Activated T-helper 2 cell treated with anti-CD3 and anti-CD28 coated beads, Interferon-gamma antibody, Interleukin-2, Interleukin-4, amounts not matched to agents 10 μg/mL and 5 μg/mL and 100 μg/mL, durations not matched to agents 14 hours and 24 hours and 36 hours (primary cell): Measurements from ENCODE around the gene NUP62. TPM values are rescaled to one million over a fixed set of nuclear protein-coding genes. Genes with fewer than 3 reads are reported as not detected.

Experiments
- DNase-seq: peaks from one replicate; pipeline ENCODE4 v3.0.0; 2021; ENCODE audit warnings: low spot score
- H3K27ac Mint-ChIP-seq: one replicate; pipeline ENCODE4 v1.8.0; 2021; ENCODE audit warnings: mixed read lengths
- H3K27me3 Mint-ChIP-seq: one replicate; pipeline ENCODE4 v1.8.0; 2021; ENCODE audit warnings: low read depth, mixed read lengths
- H3K36me3 Mint-ChIP-seq: one replicate; pipeline ENCODE4 v1.8.0; 2021; ENCODE audit warnings: low read depth, mixed read lengths
- H3K4me1 Mint-ChIP-seq: one replicate; pipeline ENCODE4 v1.8.0; 2021; ENCODE audit warnings: low read depth, mixed read lengths
- H3K4me3 Mint-ChIP-seq: one replicate; pipeline ENCODE4 v1.8.0; 2021; ENCODE audit warnings: low read depth, mild to moderate bottlenecking, moderate library complexity, mixed read lengths
- H3K9me3 Mint-ChIP-seq: one replicate; pipeline ENCODE4 v1.8.0; 2021; ENCODE audit warnings: mixed read lengths
- intact Hi-C: fragments of 100-400 bp; cut with micrococcal nuclease; formaldehyde crosslinking; loops from one replicate; pipeline ENCODE4 v1.15.1; 2023
- total RNA-seq: library from RNA; stranded (reverse); gene quantifications from 2 replicates; pipeline ENCODE4 v1.2.3, GENCODE V29; 2022

Gene NUP62
- total RNA-seq, 1 donor from 2014 or later = 170 TPM

- intact Hi-C loops = no loop called here
- no peak for DNase-seq
- Mint-ChIP-seq H3K4me3 (no peak overlapping the region), H3K4me1 (peaks cover 7% of the 10 kb centered on the region), H3K27ac (no peak overlapping the region), H3K9me3 (no peaks in the 10 kb centered on the region), H3K27me3 (no peaks in the 10 kb centered on the region), H3K36me3 (peaks cover 46% of the 10 kb centered on the region)
Measured at GRCh38 chr19:49887665-49888509, 41.4 kb downstream of the NUP62 start.

- Mint-ChIP-seq H3K27ac (no peak overlapping the region), H3K27me3 (no peaks in the 10 kb centered on the region), H3K4me1 (peaks cover 5% of the 10 kb centered on the region), H3K36me3 (peaks cover 53% of the 10 kb centered on the region), H3K4me3 (no peak overlapping the region), H3K9me3 (no peaks in the 10 kb centered on the region)
- intact Hi-C loops = no loop called here
- no peak for DNase-seq
Measured at GRCh38 chr19:49887037-49887664, 42.2 kb downstream of the NUP62 start.

GRCh38 chr19:49884760-49885159 is 44.5 kb downstream of the NUP62 start:
- Mint-ChIP-seq H3K4me3 (no peak overlapping the region), H3K27ac (no peak overlapping the region)
- intact Hi-C loops = no loop called here

GRCh38 chr19:49884109-49884508 is 45.2 kb downstream of the NUP62 start:
- H3K27me3 Mint-ChIP-seq = no peaks in the 10 kb centered on the region
- DNase-seq = no peak
- no peaks in the 10 kb centered on the region for H3K9me3 Mint-ChIP-seq
- intact Hi-C loops = no loop called here
- no peak overlapping the region for H3K27ac Mint-ChIP-seq
- peaks cover 67% of the 10 kb centered on the region for H3K36me3 Mint-ChIP-seq
- H3K4me3 Mint-ChIP-seq = no peak overlapping the region
- peaks cover under 1% of the 10 kb centered on the region for H3K4me1 Mint-ChIP-seq

More at GRCh38 chr19:49884760-49885159, 44.5 kb downstream of the NUP62 start:
- H3K9me3 Mint-ChIP-seq = no peaks in the 10 kb centered on the region
- peaks cover 69% of the 10 kb centered on the region for H3K36me3 Mint-ChIP-seq
- no peak for DNase-seq
- H3K4me1 Mint-ChIP-seq = peaks cover 2% of the 10 kb centered on the region
- no peaks in the 10 kb centered on the region for H3K27me3 Mint-ChIP-seq

- Mint-ChIP-seq H3K9me3 (no peaks in the 10 kb centered on the region), H3K36me3 (peaks cover 66% of the 10 kb centered on the region), H3K27ac (no peak overlapping the region), H3K27me3 (no peaks in the 10 kb centered on the region), H3K4me3 (no peak overlapping the region), H3K4me1 (peaks cover 10% of the 10 kb centered on the region)
- no peak for DNase-seq
- intact Hi-C loops = no loop called here
Measured at GRCh38 chr19:49883094-49883493, 46.2 kb downstream of the NUP62 start.

GRCh38 chr19:49882643-49883042 is 46.7 kb downstream of the NUP62 start:
- Mint-ChIP-seq H3K4me1 (peaks cover 12% of the 10 kb centered on the region), H3K27ac (no peak overlapping the region), H3K9me3 (no peaks in the 10 kb centered on the region), H3K4me3 (no peak overlapping the region), H3K36me3 (peaks cover 69% of the 10 kb centered on the region), H3K27me3 (no peaks in the 10 kb centered on the region)
- no peak for DNase-seq
- intact Hi-C loops = no loop called here

- no peak overlapping the region for H3K4me3 Mint-ChIP-seq
- H3K36me3 Mint-ChIP-seq = peaks cover 69% of the 10 kb centered on the region
- DNase-seq = no peak
- H3K27me3 Mint-ChIP-seq = no peaks in the 10 kb centered on the region
- intact Hi-C loops = no loop called here
- peaks cover 12% of the 10 kb centered on the region for H3K4me1 Mint-ChIP-seq
- no peaks in the 10 kb centered on the region for H3K9me3 Mint-ChIP-seq
- H3K27ac Mint-ChIP-seq = no peak overlapping the region
Measured at GRCh38 chr19:49881672-49882394, 47.5 kb downstream of the NUP62 start.

- no peaks in the 10 kb centered on the region for H3K27me3 Mint-ChIP-seq
- H3K36me3 Mint-ChIP-seq = peaks cover 65% of the 10 kb centered on the region
- intact Hi-C loops = no loop called here
- H3K9me3 Mint-ChIP-seq = no peaks in the 10 kb centered on the region
- peaks cover 12% of the 10 kb centered on the region for H3K4me1 Mint-ChIP-seq
- no peak overlapping the region for H3K4me3 Mint-ChIP-seq
- no peak overlapping the region for H3K27ac Mint-ChIP-seq
- DNase-seq = no peak
Measured at GRCh38 chr19:49881186-49881585, 48.1 kb downstream of the NUP62 start.

GRCh38 chr19:49880162-49880869 is 49.0 kb downstream of the NUP62 start:
- Mint-ChIP-seq H3K27me3 (no peaks in the 10 kb centered on the region), H3K9me3 (no peaks in the 10 kb centered on the region), H3K4me1 (peaks cover 17% of the 10 kb centered on the region), H3K4me3 (peak overlapping the region; percentile 14), H3K27ac (no peak overlapping the region), H3K36me3 (peaks cover 61% of the 10 kb centered on the region)
- intact Hi-C loops = no loop called here
- DNase-seq = no peak

- intact Hi-C loops = no loop called here
- peak overlapping the region; percentile 22 for H3K4me3 Mint-ChIP-seq
- no peaks in the 10 kb centered on the region for H3K27me3 Mint-ChIP-seq
- H3K4me1 Mint-ChIP-seq = peaks cover 22% of the 10 kb centered on the region
- DNase-seq = no peak
- H3K36me3 Mint-ChIP-seq = peaks cover 53% of the 10 kb centered on the region
- no peaks in the 10 kb centered on the region for H3K9me3 Mint-ChIP-seq
- H3K27ac Mint-ChIP-seq = no peak overlapping the region
Measured at GRCh38 chr19:49879243-49879963, 49.9 kb downstream of the NUP62 start.

GRCh38 chr19:49878744-49879070 is 50.6 kb downstream of the NUP62 start:
- DNase-seq = no peak
- intact Hi-C loops = no loop called here
- no peaks in the 10 kb centered on the region for H3K9me3 Mint-ChIP-seq
- peaks cover 22% of the 10 kb centered on the region for H3K4me1 Mint-ChIP-seq
- H3K27me3 Mint-ChIP-seq = no peaks in the 10 kb centered on the region
- no peak overlapping the region for H3K27ac Mint-ChIP-seq
- peaks cover 49% of the 10 kb centered on the region for H3K36me3 Mint-ChIP-seq
- H3K4me3 Mint-ChIP-seq = no peak overlapping the region
